Right atrium auricular region (tissue), 2 donors: ENCODE measurements around the gene RAB1B. TPM values are rescaled to one million over a fixed set of nuclear protein-coding genes. Genes with fewer than 3 reads are reported as not detected.
A peak's percentile ranks its signal among the peaks of the same experiment; 100 is the strongest.
"Not testable (repeated sequence)": the region's sequence is repeated elsewhere in the genome, so short reads cannot be mapped to it uniquely, and the experiment has no call there.

Experiments used
- DNase-seq: peaks from one replicate; pipeline ENCODE4 v3.0.0-alpha.2; 2019; ENCODE audit warnings: low spot score
- H3K27ac ChIP-seq, 2 donors: fragments of 200-600 bp; sonication (generic); 1 replicate in 1 of 2; 2 replicates in 1 of 2; pipeline ENCODE4 v1.5.1; 2016 to 2019
- H3K27me3 ChIP-seq, 2 donors: fragments of 200-600 bp; sonication (generic); one replicate each; pipeline versions ENCODE4 v1.5.1 to v1.6.0; 2017 to 2019
- H3K36me3 ChIP-seq: fragments of 200-600 bp; sonication (generic); one replicate; pipeline ENCODE4 v1.5.1; 2016
- H3K4me1 ChIP-seq, 2 donors: fragments of 200-600 bp; sonication (generic); one replicate each; pipeline versions ENCODE4 v1.5.1 to v1.6.0; 2017 to 2019
- H3K4me3 ChIP-seq, 2 donors: fragments of 200-600 bp; sonication (generic); 1 replicate in 1 of 2; 2 replicates in 1 of 2; pipeline ENCODE4 v1.5.1; 2017 to 2019; ENCODE audit warnings: mild to moderate bottlenecking in 1 of 2, moderate library complexity in 1 of 2
- H3K9me3 ChIP-seq, 2 donors: fragments of 200-600 bp; sonication (generic); one replicate each; pipeline ENCODE4 v1.5.1; 2019
- CTCF ChIP-seq, 2 donors: fragments of 200-600 bp; sonication (generic); IDR thresholded peaks; one replicate each; pipeline ENCODE4 v1.5.1; 2019; ENCODE audit warnings: antibody characterized with exemption in 2 of 2
- total RNA-seq, 2 donors: library from RNA; depleted of rRNA; stranded (reverse); fragments of >200 nt; gene quantifications; one replicate each; pipeline ENCODE4 v1.1.0, GENCODE V29; 2016

Gene RAB1B
- total RNA-seq, 2 donors from 2014 or later = 95.6 to 115 TPM

GRCh38 chr11:66310324-66310723, 41.9 kb downstream of the RAB1B start:
- Histone ChIP-seq H3K9me3 (no peaks in the 10 kb centered on the region), H3K36me3 (no peaks in the 10 kb centered on the region), H3K27ac (no peak overlapping the region), H3K4me1 (peaks cover 0 to 26% of the 10 kb centered on the region in 2 donors), H3K4me3 (no peak overlapping the region), H3K27me3 (no peaks in the 10 kb centered on the region)
- no peak for TF ChIP-seq CTCF (IDR thresholded peaks at IDR 0.05)
- DNase-seq = no peak

GRCh38 chr11:66310803-66311440, 42.5 kb downstream of the RAB1B start:
- H3K9me3 ChIP-seq, H3K36me3 ChIP-seq, H3K4me3 ChIP-seq, H3K27me3 ChIP-seq, DNase-seq, H3K27ac ChIP-seq: not testable (repeated sequence)
- H3K4me1 ChIP-seq = peaks cover 0 to 30% of the 10 kb centered on the region in 2 donors

DNA sequence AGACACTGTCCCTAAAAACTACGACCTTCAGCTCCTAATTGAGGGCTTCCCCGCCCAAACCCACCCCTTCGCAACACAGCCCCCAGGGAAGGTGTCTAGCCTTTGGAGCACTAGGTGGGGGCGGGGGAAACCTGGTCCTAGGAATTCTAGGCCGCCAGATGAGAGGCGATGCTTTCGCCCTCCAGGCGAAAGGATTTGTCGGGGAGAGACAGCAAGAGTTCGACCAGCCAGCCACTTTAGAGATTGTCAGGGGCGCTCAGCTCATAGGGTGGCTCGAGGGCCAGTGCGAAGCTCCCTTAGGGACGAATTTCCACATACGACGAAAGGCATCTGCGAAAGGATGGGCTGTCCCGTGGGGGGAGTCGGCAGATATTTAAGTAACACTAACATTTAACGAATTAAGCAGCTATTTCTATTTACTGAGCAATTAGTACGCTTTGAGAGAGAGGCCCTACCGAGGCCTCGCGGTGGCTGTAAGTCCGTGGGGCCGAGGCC, 43.1 kb downstream of the RAB1B start:
- H3K4me3 ChIP-seq = peak overlapping the region; percentile 40 to 58
- H3K4me1 ChIP-seq = peaks cover 0 to 36% of the 10 kb centered on the region in 2 donors
- no peak for DNase-seq
- no peaks in the 10 kb centered on the region for H3K36me3 ChIP-seq
- TF ChIP-seq CTCF (IDR thresholded peaks at IDR 0.05) = no peak
- no peaks in the 10 kb centered on the region for H3K27me3 ChIP-seq
- no peaks in the 10 kb centered on the region for H3K9me3 ChIP-seq
- peak overlapping the region; percentile 90 to 94 for H3K27ac ChIP-seq

GRCh38 chr11:66311965-66312548, 43.6 kb downstream of the RAB1B start:
- Histone ChIP-seq H3K27ac (peak overlapping the region; percentile 90 to 94), H3K4me1 (peaks cover 0 to 42% of the 10 kb centered on the region in 2 donors), H3K9me3 (no peaks in the 10 kb centered on the region), H3K4me3 (peak overlapping the region; percentile 40 to 58), H3K36me3 (no peaks in the 10 kb centered on the region), H3K27me3 (no peaks in the 10 kb centered on the region)
- peak; percentile 84 to 98 for TF ChIP-seq CTCF (IDR thresholded peaks at IDR 0.05)
- DNase-seq = peak; percentile 92

- Histone ChIP-seq H3K9me3 (no peaks in the 10 kb centered on the region), H3K27ac (peak overlapping the region; percentile 90 to 94), H3K4me3 (peak overlapping the region; percentile 40 to 58), H3K36me3 (no peaks in the 10 kb centered on the region), H3K4me1 (peaks cover 0 to 49% of the 10 kb centered on the region in 2 donors), H3K27me3 (no peaks in the 10 kb centered on the region)
- no peak for TF ChIP-seq CTCF (IDR thresholded peaks at IDR 0.05)
- peak; percentile 98 for DNase-seq
Measured at GRCh38 chr11:66312549-66313320, 44.3 kb downstream of the RAB1B start.
